GM19463 (cell line): Measurements from ENCODE around the gene ASH1L.
"Not testable (repeated sequence)": the region's sequence is repeated elsewhere in the genome, so short reads cannot be mapped to it uniquely, and the experiment has no call there.

Experiments used
- ATAC-seq: cut with Tn5 transposase; IDR thresholded peaks from one replicate; pipeline ENCODE4 v1.9.1; 2021; ENCODE audit warnings: mild to moderate bottlenecking, moderate library complexity; ENCODE audit not compliant: unreplicated experiment

The ASH1L gene

GRCh38 chr1:155342842-155343241 lies 219.8 kb downstream of the ASH1L start:
- ATAC-seq: no peak

DNA sequence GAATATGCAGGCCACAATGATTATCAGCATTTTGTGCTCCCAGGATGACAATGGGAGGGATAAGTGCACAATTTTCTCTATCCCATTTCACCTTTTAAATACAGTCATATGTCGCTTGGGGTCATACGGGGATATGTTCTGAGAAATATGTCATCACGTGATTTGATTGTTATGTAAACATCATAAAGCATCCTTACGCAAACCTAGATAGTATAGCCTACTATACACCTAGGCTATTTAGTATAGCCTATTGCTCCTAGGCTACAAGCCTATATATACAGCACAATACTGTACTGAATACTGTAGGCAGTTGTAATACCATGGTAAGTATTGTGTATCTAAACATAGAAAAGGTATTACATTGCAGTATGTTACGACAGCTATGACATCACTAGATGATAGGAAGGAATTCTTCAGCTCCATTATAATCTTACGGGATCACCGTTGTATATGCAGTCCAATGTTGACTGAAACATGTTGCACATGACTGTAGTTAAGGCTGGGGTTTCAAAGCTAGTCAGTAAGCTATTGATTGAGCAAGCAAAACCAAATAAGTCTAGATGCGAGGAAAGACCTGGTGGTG lies 223.0 kb downstream of the ASH1L start:
- no peak for ATAC-seq

DNA sequence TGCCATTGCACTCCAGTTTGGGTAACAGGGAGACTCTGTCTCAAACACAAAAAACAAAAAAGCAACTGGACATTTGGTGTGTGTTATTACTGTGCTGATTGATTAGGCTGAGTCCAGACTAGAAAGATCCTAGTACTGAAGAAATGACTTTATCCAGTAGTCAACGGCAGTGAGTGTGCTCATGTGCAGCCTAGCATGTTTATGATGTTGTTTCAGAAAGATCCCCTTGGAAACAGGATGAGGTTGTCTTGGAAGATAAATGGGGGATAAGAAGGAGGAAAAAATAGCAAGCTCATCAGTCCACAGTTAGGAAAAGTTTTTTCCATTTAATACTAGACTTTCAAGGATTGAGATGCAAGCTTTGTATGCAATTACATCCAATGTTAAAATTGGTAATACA lies 227.6 kb downstream of the ASH1L start:
- no peak for ATAC-seq

DNA sequence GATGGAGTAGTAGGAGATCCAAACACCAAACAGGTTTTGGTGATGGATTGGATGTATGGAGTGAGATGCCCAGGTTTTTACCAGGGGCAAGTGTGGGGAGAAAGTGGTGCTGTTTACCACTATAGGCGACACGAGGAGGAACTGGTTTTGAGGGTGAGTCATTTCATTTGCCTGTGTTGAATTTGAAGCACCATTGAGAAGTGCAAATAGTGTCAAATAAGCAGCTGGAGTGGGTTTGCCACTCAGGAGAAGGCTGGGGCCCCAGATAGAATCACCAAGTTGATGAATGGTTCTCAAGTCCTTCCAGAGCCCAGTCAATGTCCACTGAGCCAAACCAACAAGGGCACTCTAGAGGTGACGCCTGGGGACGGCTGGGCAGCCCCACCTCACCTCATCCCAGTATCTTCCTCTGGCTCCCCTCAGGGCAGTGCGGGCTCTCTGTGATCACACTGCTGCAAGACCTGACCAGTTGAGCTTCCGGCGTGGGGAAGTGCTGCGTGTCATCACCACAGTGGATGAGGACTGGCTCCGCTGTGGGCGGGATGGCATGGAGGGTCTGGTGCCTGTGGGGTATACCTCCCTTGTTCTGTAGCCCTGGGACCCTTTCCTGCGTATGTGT lies 232.5 kb downstream of the ASH1L start:
- no peak for ATAC-seq

- not testable (repeated sequence) for ATAC-seq
These were observed 233.7 kb downstream of the ASH1L start for GRCh38 chr1:155328856-155329255.

GRCh38 chr1:155327981-155328380 lies 234.6 kb downstream of the ASH1L start:
- no peak for ATAC-seq

DNA sequence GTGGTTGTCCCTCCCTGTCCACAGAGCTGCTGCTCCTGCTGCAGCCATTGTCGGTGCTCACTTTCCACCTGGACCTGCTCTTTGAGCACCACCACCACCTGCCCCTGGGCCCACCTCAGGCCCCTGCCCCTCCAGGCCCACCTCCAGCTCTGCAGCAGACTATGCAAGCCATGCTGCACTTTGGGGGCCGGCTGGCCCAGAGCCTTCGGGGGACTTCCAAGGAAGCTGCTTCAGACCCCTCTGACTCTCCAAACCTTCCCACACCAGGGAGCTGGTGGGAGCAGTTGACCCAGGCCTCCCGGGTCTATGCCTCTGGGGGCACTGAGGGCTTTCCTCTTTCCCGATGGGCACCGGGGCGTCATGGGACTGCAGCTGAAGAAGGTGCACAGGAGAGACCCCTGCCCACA lies 236.0 kb downstream of the ASH1L start:
- ATAC-seq: no peak

GRCh38 chr1:155326020-155326526 lies 236.5 kb downstream of the ASH1L start:
- no peak for ATAC-seq

DNA sequence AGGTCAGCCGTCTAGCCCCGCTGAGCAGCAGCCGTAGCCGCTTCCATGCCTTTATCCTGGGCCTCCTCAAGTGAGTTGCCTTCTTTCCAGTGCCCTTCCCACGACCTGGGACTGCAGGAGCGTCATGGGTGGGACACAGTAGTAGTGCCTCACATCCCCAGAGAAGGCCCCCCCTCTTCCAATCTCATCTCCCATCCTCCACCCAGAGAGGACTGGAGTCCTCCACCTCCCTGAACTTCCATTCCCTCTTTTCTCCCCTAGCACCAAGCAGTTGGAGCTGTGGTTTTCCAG lies 237.1 kb downstream of the ASH1L start:
- no peak for ATAC-seq

DNA sequence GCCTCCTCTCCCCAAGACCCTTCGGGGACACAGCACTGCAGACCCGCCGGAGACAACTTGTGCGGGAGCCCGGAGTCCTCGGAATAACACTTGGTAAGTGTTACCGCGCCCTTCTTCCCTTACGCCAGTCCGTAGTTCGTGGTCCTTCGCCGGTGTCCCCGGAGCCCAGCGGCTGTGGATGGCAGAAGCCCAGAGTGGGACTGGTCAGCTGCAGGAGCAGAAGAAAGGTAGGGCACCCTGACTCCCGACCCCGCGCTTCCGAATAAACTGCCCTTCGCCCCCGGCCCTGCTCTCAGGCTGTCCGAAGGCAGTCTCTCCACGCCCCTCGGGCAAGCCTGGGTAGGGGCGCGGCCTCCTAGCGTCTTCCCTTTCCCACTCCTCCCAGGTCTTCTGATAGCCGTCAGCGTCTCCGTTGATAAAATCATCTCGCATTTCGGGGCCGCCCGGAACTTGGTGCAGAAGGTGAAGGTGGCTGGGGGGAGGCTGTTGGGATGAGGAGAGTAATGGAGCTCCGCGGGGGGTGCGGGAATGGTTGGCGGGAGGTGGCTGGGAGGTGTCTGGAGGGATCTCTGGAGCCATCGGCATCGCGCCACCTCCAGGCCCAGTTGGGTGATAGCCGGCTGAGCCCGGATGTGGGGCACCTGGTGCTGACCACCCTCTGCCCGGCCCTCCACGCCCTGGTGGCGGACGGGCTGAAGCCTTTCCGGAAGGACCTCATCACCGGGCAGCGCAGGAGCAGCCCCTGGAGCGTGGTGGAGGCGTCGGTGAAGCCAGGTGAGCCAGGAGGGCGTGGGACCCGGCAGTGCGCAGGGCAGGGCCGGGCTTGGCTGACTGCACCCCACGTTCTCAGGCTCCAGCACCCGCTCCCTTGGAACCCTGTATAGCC lies 237.6 kb downstream of the ASH1L start:
- no peak for ATAC-seq

DNA sequence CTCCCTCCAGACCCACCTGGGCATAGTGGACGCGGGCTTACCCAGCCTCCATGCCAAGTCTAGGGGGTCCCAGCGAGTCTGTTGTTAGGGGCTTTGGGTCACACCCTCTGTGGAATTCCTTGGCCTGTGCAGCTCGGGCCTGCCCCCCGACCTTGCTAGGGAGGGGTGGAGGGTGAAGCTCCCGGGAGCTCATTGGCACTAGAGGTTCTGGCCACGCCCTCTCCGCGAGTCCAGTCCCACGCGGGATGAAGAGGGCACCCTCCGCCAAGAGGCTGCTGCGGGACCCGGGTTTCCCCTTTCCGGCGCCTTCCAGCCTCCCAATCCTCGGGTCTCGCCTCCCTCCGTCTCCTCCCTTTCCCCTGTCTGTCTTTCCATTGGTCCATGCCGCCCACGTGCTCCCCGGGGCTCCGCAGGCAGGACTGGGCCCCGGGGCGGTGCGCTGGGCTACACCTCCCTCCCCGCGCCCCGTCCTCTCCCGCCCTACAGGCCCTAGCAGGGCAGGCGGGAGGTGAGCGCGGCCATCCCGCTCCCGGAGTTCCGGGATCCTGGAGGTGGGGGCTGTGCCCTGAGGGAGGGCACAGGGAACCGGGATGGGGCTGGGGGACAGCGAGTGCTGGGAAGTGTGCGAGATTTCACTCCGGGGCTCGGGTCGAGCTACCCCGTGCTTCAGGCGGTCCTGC lies 238.4 kb downstream of the ASH1L start:
- peak; percentile 60 for ATAC-seq

- ATAC-seq: peak; percentile 39
These were observed 238.9 kb downstream of the ASH1L start for GRCh38 chr1:155323729-155324036.

DNA sequence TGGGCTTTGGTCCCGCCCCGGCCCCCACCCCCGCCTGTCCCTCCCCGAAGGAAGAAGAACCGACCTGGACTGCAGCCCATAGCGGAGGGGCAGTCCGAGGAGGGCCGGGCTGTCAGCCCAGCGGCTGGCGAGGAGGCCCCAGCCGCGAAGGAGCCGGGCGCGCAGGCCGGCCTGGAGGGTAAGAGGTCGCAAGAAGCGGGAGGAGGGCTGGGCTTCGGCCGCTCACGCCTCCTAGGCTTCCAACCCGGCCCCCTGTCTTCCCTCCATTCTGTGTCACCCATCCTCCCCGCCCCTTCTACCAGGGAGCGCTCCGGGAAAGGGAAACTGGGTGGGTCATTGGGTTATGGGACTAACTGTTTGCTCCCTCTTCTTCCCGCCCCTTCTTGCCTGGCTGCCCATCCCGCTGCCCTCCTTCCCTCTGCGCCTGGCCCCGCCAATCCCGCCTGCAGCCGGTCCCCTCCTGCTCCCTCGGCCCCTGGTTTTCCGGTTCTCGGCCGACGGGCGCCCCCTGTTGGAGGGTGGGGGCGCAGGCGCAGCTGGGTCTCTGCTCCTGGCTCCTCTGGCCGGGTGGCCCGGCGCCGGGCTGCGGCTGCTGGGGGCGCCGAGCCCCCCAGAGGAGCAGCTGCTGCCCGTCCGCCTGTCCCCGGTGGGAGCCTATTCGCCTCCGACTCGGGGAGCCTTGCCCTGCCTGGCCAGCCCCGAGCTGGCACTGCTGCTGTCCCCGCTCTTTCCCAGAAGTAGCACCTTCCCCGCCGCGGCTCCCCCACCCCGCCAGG lies 239.5 kb downstream of the ASH1L start:
- ATAC-seq: peak; percentile 41

GRCh38 chr1:155322571-155322952 lies 240.0 kb downstream of the ASH1L start:
- ATAC-seq: no peak

GRCh38 chr1:155321639-155322503 lies 240.7 kb downstream of the ASH1L start:
- ATAC-seq: no peak

GRCh38 chr1:155320661-155321617 lies 241.7 kb downstream of the ASH1L start, which contains the start of gene RUSC1:
Gene RUSC1, plus strand, starts transcription at chr1:155320894. Its CDS starts 880 bp downstream, at chr1:155321774.
- ATAC-seq: peak; percentile 29

DNA sequence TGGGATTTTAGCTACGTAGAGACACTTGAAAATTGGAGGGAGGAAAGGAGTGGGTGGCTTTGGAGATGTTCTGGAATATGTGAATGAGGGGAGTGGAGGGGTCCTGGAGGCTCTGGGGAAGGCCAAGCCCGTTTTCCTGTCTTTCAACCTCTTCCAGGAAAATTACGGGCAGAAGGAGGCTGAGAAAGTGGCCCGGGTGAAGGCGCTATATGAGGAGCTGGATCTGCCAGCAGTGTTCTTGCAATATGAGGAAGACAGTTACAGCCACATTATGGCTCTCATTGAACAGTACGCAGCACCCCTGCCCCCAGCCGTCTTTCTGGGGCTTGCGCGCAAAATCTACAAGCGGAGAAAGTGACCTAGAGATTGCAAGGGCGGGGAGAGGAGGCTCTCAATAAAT lies 242.4 kb downstream of the ASH1L start:
- ATAC-seq: no peak

DNA sequence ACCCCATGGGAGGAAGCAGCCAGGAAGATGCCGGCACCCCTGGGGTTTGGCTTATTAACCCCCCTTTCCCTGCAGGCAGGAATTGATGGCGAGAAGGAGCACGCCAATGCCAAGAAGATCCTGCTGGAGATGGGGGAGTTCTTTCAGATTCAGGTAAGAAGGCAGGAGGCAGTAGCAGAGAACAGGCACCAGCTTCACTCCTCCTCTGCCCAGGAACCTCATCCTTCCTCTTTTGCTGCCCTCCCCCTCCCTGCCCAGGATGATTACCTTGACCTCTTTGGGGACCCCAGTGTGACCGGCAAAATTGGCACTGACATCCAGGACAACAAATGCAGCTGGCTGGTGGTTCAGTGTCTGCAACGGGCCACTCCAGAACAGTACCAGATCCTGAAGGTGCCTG lies 243.1 kb downstream of the ASH1L start:
- ATAC-seq: no peak

- ATAC-seq: no peak
These were observed 244.5 kb downstream of the ASH1L start for GRCh38 chr1:155318082-155318481.
